ENCODE measurements around the gene RNF26. TPM values are rescaled to one million over a fixed set of nuclear protein-coding genes. Genes with fewer than 3 reads are reported as not detected.

The RNF26 gene
- total RNA-seq, 1 experiment from 2014 or later = 45.6 TPM

- no peak for TF ChIP-seq REST (IDR thresholded peaks at IDR 0.05; ENCODE audit: low read depth)
- no peak for TF ChIP-seq CBX3 (IDR thresholded peaks at IDR 0.05; ENCODE audit: low read depth)
- no peak for TF ChIP-seq ELF1 (IDR thresholded peaks at IDR 0.05; ENCODE audit: borderline replicate concordance, low read depth)
- no peak for TF ChIP-seq POLR2A (IDR thresholded peaks at IDR 0.05; ENCODE audit: borderline replicate concordance, extremely low read depth, insufficient read depth, insufficient read length)
- no peak for TF ChIP-seq SIN3A (IDR thresholded peaks at IDR 0.05; ENCODE audit: low read depth)
- TF ChIP-seq MAX (IDR thresholded peaks at IDR 0.05) = no peak
These were observed 26.4 kb upstream of the RNF26 start (continued) for GRCh38 chr11:119307974-119308373.

- no peaks in the 10 kb centered on the region for H3K4me1 ChIP-seq (ENCODE audit: control insufficient read depth in 1 of 2, insufficient read depth in 2 of 2, low read length in 2 of 2)
- no peak overlapping the region for H2AFZ ChIP-seq (ENCODE audit: low read depth, low read length, poor library complexity, severe bottlenecking)
- DNase-seq (ENCODE audit: low read depth, low spot score) (no peak), ATAC-seq (no peak)
- peaks cover 0 to 7% of the 10 kb centered on the region in 2 experiments; a peak in 3 of 4 replicates for H3K36me3 ChIP-seq (ENCODE audit: control insufficient read depth in 1 of 2, insufficient read depth in 2 of 2, low read length in 2 of 2)
- BruUV-seq (replicated peaks) = no TSS peak
- ChIA-PET RAD21 (ENCODE audit: low non-redundant PET in 1 of 2, low total read pairs in 2 of 2, uncharacterized antibody in 2 of 2, unreplicated experiment in 2 of 2) (no interaction called here), POLR2A (no interaction called here), CTCF (interaction anchor here (1.1 kb wide), 1 partner anchor 29 kb away, joined by 3 read pairs; no protein-coding TSS in a partner anchor)
- no peak overlapping the region for H3K4me2 ChIP-seq (ENCODE audit: low read length)
- H3K27ac ChIP-seq (ENCODE audit: low read depth, low read length) = no peak overlapping the region
- H3K79me2 ChIP-seq (ENCODE audit: insufficient read depth, low read length) = no peaks in the 10 kb centered on the region
- no peak overlapping the region for H3K9ac ChIP-seq (ENCODE audit: low read length)
- H3K4me3 ChIP-seq (replicated peaks in 1 of 2; ENCODE audit: low read depth in 1 of 2, low read length in 2 of 2) = no peak overlapping the region
- intact Hi-C loops (cut with micrococcal nuclease) = no loop called here
- TF ChIP-seq POLR2A (IDR thresholded peaks at IDR 0.05; ENCODE audit: borderline replicate concordance, extremely low read depth, insufficient read depth, insufficient read length) (no peak), FOSL1 (IDR thresholded peaks at IDR 0.05; ENCODE audit: low read depth) (no peak), TCF7L2 (IDR thresholded peaks at IDR 0.05; ENCODE audit: borderline replicate concordance, extremely low read depth, insufficient read depth, insufficient read length) (no peak), ELF1 (IDR thresholded peaks at IDR 0.05; ENCODE audit: borderline replicate concordance, low read depth) (no peak), ZBTB33 (IDR thresholded peaks at IDR 0.05; ENCODE audit: extremely low read depth, insufficient replicate concordance, low read length) (no peak), EGR1 (IDR thresholded peaks at IDR 0.05; ENCODE audit: low read depth) (no peak), EZH2 (IDR thresholded peaks at IDR 0.05) (no peak), JUND (IDR thresholded peaks at IDR 0.05) (no peak), CEBPB (IDR thresholded peaks at IDR 0.05; ENCODE audit: low read depth) (no peak)
- H3K9me2 ChIP-seq (ENCODE audit: insufficient read depth) = no peaks in the 10 kb centered on the region
- no peaks in the 10 kb centered on the region for H4K20me1 ChIP-seq (ENCODE audit: insufficient read depth)
- no peaks in the 10 kb centered on the region for H3K9me3 ChIP-seq (ENCODE audit: control insufficient read depth in 1 of 2, insufficient read depth in 1 of 2, low read depth in 1 of 2, low read length in 2 of 2)
- H3K27me3 ChIP-seq (ENCODE audit: insufficient read depth, low read length) = no peaks in the 10 kb centered on the region
These were observed 24.9 kb upstream of the RNF26 start for GRCh38 chr11:119309411-119309810.

Measured in HCT116 (cell line).